ENCODE data around the gene PIK3CG. TPM values are rescaled to one million over a fixed set of nuclear protein-coding genes. Genes with fewer than 3 reads are reported as not detected.
"Not testable (repeated sequence)": the region's sequence is repeated elsewhere in the genome, so short reads cannot be mapped to it uniquely, and the experiment has no call there.

The PIK3CG gene
- total RNA-seq, 6 experiments from 2014 or later = not detected

GRCh38 chr7:106823631-106824030 is 41.5 kb upstream of the PIK3CG start:
- Mint-ChIP-seq H3K36me3 (ENCODE audit: low read depth) (no peaks in the 10 kb centered on the region), H3K4me3 (no peak overlapping the region), H3K4me1 (ENCODE audit: low read depth) (peaks cover 6% of the 10 kb centered on the region; the same call in 1 of the 2 replicates), H3K27ac (no peak overlapping the region; the same call in 1 of the 2 replicates), H3K27me3 (ENCODE audit: insufficient read depth) (peaks cover 1% of the 10 kb centered on the region), H3K9me3 (no peaks in the 10 kb centered on the region)
- no peak for DNase-seq
- no peak for TF ChIP-seq CTCF (IDR thresholded peaks at IDR 0.05)

GRCh38 chr7:106824458-106824857 is 40.6 kb upstream of the PIK3CG start:
- Mint-ChIP-seq H3K27me3 (ENCODE audit: insufficient read depth) (peaks cover 1% of the 10 kb centered on the region), H3K36me3 (ENCODE audit: low read depth) (no peaks in the 10 kb centered on the region; the same call in 1 of the 2 replicates), H3K4me1 (ENCODE audit: low read depth) (peaks cover 6% of the 10 kb centered on the region; the same call in 1 of the 2 replicates), H3K9me3 (peaks cover 6% of the 10 kb centered on the region), H3K27ac (no peak overlapping the region), H3K4me3 (no peak overlapping the region)
- peak; percentile 24 for DNase-seq
- no peak for TF ChIP-seq CTCF (IDR thresholded peaks at IDR 0.05)

- Mint-ChIP-seq H3K36me3 (ENCODE audit: low read depth) (peaks cover 11% of the 10 kb centered on the region), H3K9me3 (peaks cover 22% of the 10 kb centered on the region), H3K4me3 (no peak overlapping the region), H3K27ac (no peak overlapping the region), H3K4me1 (ENCODE audit: low read depth) (peaks cover 6% of the 10 kb centered on the region; the same call in 1 of the 2 replicates), H3K27me3 (ENCODE audit: insufficient read depth) (peaks cover 6% of the 10 kb centered on the region)
- no peak for TF ChIP-seq CTCF (IDR thresholded peaks at IDR 0.05)
- no peak for DNase-seq
Observed at GRCh38 chr7:106827626-106828025, 37.5 kb upstream of the PIK3CG start.

- Mint-ChIP-seq H3K4me3 (no peak overlapping the region), H3K27ac (no peak overlapping the region), H3K36me3 (ENCODE audit: low read depth) (peaks cover 11% of the 10 kb centered on the region), H3K9me3 (peaks cover 22% of the 10 kb centered on the region), H3K27me3 (ENCODE audit: insufficient read depth) (peaks cover 6% of the 10 kb centered on the region), H3K4me1 (ENCODE audit: low read depth) (peaks cover 3% of the 10 kb centered on the region; the same call in 1 of the 2 replicates)
- no peak for DNase-seq
- no peak for TF ChIP-seq CTCF (IDR thresholded peaks at IDR 0.05)
Observed at GRCh38 chr7:106829496-106829895, 35.6 kb upstream of the PIK3CG start.

GRCh38 chr7:106830896-106831295 is 34.2 kb upstream of the PIK3CG start:
- not testable (repeated sequence) for H3K27me3 Mint-ChIP-seq (ENCODE audit: insufficient read depth); H3K4me1 Mint-ChIP-seq (ENCODE audit: low read depth); H3K4me3 Mint-ChIP-seq; H3K27ac Mint-ChIP-seq; DNase-seq
- H3K36me3 Mint-ChIP-seq (ENCODE audit: low read depth) = peaks cover 11% of the 10 kb centered on the region
- H3K9me3 Mint-ChIP-seq = peaks cover 22% of the 10 kb centered on the region

- Mint-ChIP-seq H3K36me3 (ENCODE audit: low read depth) (no peaks in the 10 kb centered on the region; the same call in 1 of the 2 replicates), H3K27me3 (ENCODE audit: insufficient read depth) (peaks cover 2% of the 10 kb centered on the region; the same call in 1 of the 2 replicates), H3K9me3 (no peaks in the 10 kb centered on the region), H3K4me3 (no peak overlapping the region), H3K4me1 (ENCODE audit: low read depth) (peaks cover 16% of the 10 kb centered on the region), H3K27ac (no peak overlapping the region)
- no peak for DNase-seq
- TF ChIP-seq CTCF (IDR thresholded peaks at IDR 0.05) = no peak
Observed at GRCh38 chr7:106836816-106837215, 28.3 kb upstream of the PIK3CG start.

Measured in HFFc6 (cell line).